H1 (cell line): ENCODE data around the gene OR1J4. TPM values are rescaled to one million over a fixed set of nuclear protein-coding genes. Genes with fewer than 3 reads are reported as not detected.
"Not testable (repeated sequence)": the region's sequence is repeated elsewhere in the genome, so short reads cannot be mapped to it uniquely, and the experiment has no call there.

ENCODE experiments used
- CTCF ChIA-PET: fragments of 300-600 bp; sonication (Branson Sonifier 250); formaldehyde crosslinking; loops from one replicate; lab custom pipeline; 2021; ENCODE audit not compliant: partially characterized antibody; lab: Charles Lee
- POLR2A ChIA-PET: fragments of 300-600 bp; sonication (Branson Sonifier 250); formaldehyde crosslinking; loops from one replicate; lab custom pipeline; 2021; ENCODE audit warnings: inconsistent platforms; ENCODE audit not compliant: partially characterized antibody; lab: Charles Lee
- DNase-seq, 2 experiments: peaks; one replicate each; pipeline versions ENCODE4 v3.0.0 to v3.0.0-alpha.2; 2010 to 2022; ENCODE audit warnings: low spot score in 2 of 2, low read depth in 1 of 2, mixed read lengths in 1 of 2
- FAIRE-seq: peaks from 2 replicates; lab custom pipeline; 2011; peaks lifted over from hg19 to GRCh38; lab: Jason Lieb, UNC
- H2AFZ ChIP-seq: 2 replicates; pipeline ENCODE4 v1.8.1; 2012; ENCODE audit warnings: low read length, inconsistent platforms
- H2AK5ac ChIP-seq: 2 replicates; pipeline ENCODE4 v1.6.1; 2013; ENCODE audit warnings: low read depth, low read length
- H2BK120ac ChIP-seq: replicated peaks from 2 replicates; pipeline ENCODE3; 2013; ENCODE audit warnings: low read depth, low read length, inconsistent platforms
- H2BK12ac ChIP-seq: 2 replicates; pipeline ENCODE4 v1.6.1; 2013; ENCODE audit warnings: low read depth, low read length
- H2BK15ac ChIP-seq: 2 replicates; pipeline ENCODE4 v1.6.1; 2013; ENCODE audit warnings: low read length
- H2BK20ac ChIP-seq: 2 replicates; pipeline ENCODE4 v1.6.1; 2013; ENCODE audit warnings: low read length
- H2BK5ac ChIP-seq: 2 replicates; pipeline ENCODE4 v1.6.1; 2013; ENCODE audit warnings: low read depth, low read length
- H3K14ac ChIP-seq: 2 replicates; pipeline ENCODE4 v1.6.1; 2013; ENCODE audit warnings: inconsistent platforms; ENCODE audit not compliant: insufficient read length
- H3K18ac ChIP-seq: 2 replicates; pipeline ENCODE4 v1.6.1; 2013; ENCODE audit warnings: low read length; ENCODE audit errors: extremely low read depth
- H3K23ac ChIP-seq: 2 replicates; pipeline ENCODE4 v1.6.1; 2013; ENCODE audit warnings: inconsistent platforms; ENCODE audit not compliant: insufficient read length
- H3K23me2 ChIP-seq: 2 replicates; pipeline ENCODE4 v1.6.1; 2013; ENCODE audit warnings: low read depth, low read length
- H3K27ac ChIP-seq: 2 replicates; pipeline ENCODE4 v1.6.1; 2011; ENCODE audit warnings: low read depth, low read length, inconsistent platforms
- H3K27me3 ChIP-seq, 4 experiments: replicated peaks in 1 of 4; 1 replicate in 1 of 4; 2 replicates in 3 of 4; pipeline versions ENCODE4 v1.6.1 to v1.8.1; 2011 to 2013; ENCODE audit warnings: low read length in 3 of 4, mild to moderate bottlenecking in 3 of 4, inconsistent platforms in 2 of 4, mixed read lengths in 2 of 4, moderate library complexity in 1 of 4; ENCODE audit not compliant: control insufficient read depth in 3 of 4, insufficient read depth in 3 of 4; ENCODE audit errors: extremely low read depth in 1 of 4
- H3K36me3 ChIP-seq, 4 experiments: 2 replicates each; pipeline versions ENCODE4 v1.6.1 to v1.8.1; 2011 to 2013; ENCODE audit warnings: mild to moderate bottlenecking in 4 of 4, low read length in 3 of 4, moderate library complexity in 2 of 4, control low read depth in 1 of 4, inconsistent platforms in 1 of 4; ENCODE audit not compliant: insufficient read depth in 4 of 4, control insufficient read depth in 2 of 4
- H3K4ac ChIP-seq: replicated peaks from 2 replicates; pipeline ENCODE3; 2013; ENCODE audit warnings: low read length, low read depth, mixed read lengths, inconsistent platforms; ENCODE audit not compliant: insufficient read length
- H3K4me1 ChIP-seq, 4 experiments: replicated peaks in 1 of 4; 1 replicate in 1 of 4; 2 replicates in 3 of 4; pipeline versions ENCODE4 v1.6.1 to v1.8.1; 2011 to 2013; ENCODE audit warnings: low read length in 3 of 4, inconsistent platforms in 2 of 4, mixed read lengths in 1 of 4; ENCODE audit not compliant: insufficient read depth in 4 of 4, control insufficient read depth in 3 of 4
- H3K4me2 ChIP-seq, 2 experiments: 2 replicates each; pipeline versions ENCODE4 v1.6.1 to v1.8.1; 2011 to 2013; ENCODE audit warnings: low read depth in 2 of 2, low read length in 2 of 2, control low read depth in 1 of 2, inconsistent platforms in 1 of 2, mild to moderate bottlenecking in 1 of 2; ENCODE audit not compliant: insufficient read depth in 1 of 2
- H3K4me3 ChIP-seq, 4 experiments: fragments of 200-600, 300-600 bp in 1 of 4; sonication (generic), shearing (Covaris generic), sonication (Bioruptor Twin) in 1 of 4; 2 replicates each; pipeline versions ENCODE4 v1.5.1 to v1.8.1; 2011 to 2016; ENCODE audit warnings: low read length in 4 of 4, low read depth in 3 of 4, control low read depth in 2 of 4, inconsistent platforms in 2 of 4, mild to moderate bottlenecking in 2 of 4, mixed read lengths in 1 of 4, moderate library complexity in 1 of 4; ENCODE audit not compliant: insufficient read depth in 2 of 4; ENCODE audit errors: extremely low read depth in 1 of 4
- H3K56ac ChIP-seq: replicated peaks from 2 replicates; pipeline ENCODE3; 2013; ENCODE audit warnings: low read depth, mild to moderate bottlenecking, mixed read lengths, low read length, inconsistent platforms; ENCODE audit not compliant: insufficient read length
- H3K79me1 ChIP-seq: 2 replicates; pipeline ENCODE4 v1.6.1; 2013; ENCODE audit warnings: low read depth, low read length, control low read depth
- H3K79me2 ChIP-seq, 2 experiments: 2 replicates each; pipeline versions ENCODE4 v1.6.1 to v1.8.1; 2012 to 2013; ENCODE audit warnings: low read length in 2 of 2, mild to moderate bottlenecking in 2 of 2, inconsistent platforms in 1 of 2; ENCODE audit not compliant: insufficient read depth in 2 of 2, control insufficient read depth in 1 of 2
- H3K9ac ChIP-seq, 4 experiments: replicated peaks in 1 of 4; 1 replicate in 1 of 4; 2 replicates in 3 of 4; pipeline versions ENCODE4 v1.6.1 to v1.8.1; 2011 to 2013; ENCODE audit warnings: low read depth in 3 of 4, low read length in 3 of 4, control low read depth in 2 of 4, mild to moderate bottlenecking in 2 of 4, moderate library complexity in 2 of 4, inconsistent platforms in 1 of 4; ENCODE audit errors: extremely low read depth in 1 of 4
- H3K9me3 ChIP-seq, 2 experiments: 2 replicates each; pipeline versions ENCODE4 v1.6.1 to v1.8.1; 2012 to 2013; ENCODE audit warnings: mild to moderate bottlenecking in 2 of 2, moderate library complexity in 2 of 2, control low read depth in 1 of 2, inconsistent platforms in 1 of 2, low read depth in 1 of 2, low read length in 1 of 2, mixed read lengths in 1 of 2; ENCODE audit not compliant: insufficient read depth in 2 of 2
- H4K20me1 ChIP-seq, 2 experiments: replicated peaks in 1 of 2; 2 replicates each; pipeline versions ENCODE3 to v1.8.1; 2011 to 2013; ENCODE audit warnings: inconsistent platforms in 2 of 2, low read length in 2 of 2, mild to moderate bottlenecking in 1 of 2; ENCODE audit not compliant: insufficient read depth in 2 of 2, control insufficient read depth in 1 of 2
- H4K5ac ChIP-seq: 2 replicates; pipeline ENCODE4 v1.6.1; 2013; ENCODE audit warnings: low read length, low read depth, mixed read lengths, inconsistent platforms; ENCODE audit not compliant: insufficient read length
- H4K8ac ChIP-seq: 2 replicates; pipeline ENCODE4 v1.8.0; 2013; ENCODE audit warnings: mild to moderate bottlenecking, moderate library complexity, low read length, inconsistent platforms; ENCODE audit not compliant: insufficient read depth; ENCODE audit errors: extremely low read depth
- H4K91ac ChIP-seq: replicated peaks from 2 replicates; pipeline ENCODE3; 2013; ENCODE audit warnings: low read length, mixed read lengths, inconsistent platforms; ENCODE audit not compliant: insufficient read length
- WGBS, 2 experiments: shearing (Covaris generic) in 1 of 2; methylation state at CpG; one replicate each; pipeline versions ENCODE4 v1.1.6 to v1.1.7; 2013 to 2015; ENCODE audit warnings: low lambda C conversion rate in 2 of 2, mixed read lengths in 2 of 2, inconsistent platforms in 1 of 2, low coverage in 1 of 2, missing lambda C conversion rate in 1 of 2; ENCODE audit not compliant: insufficient replicate concordance in 2 of 2, insufficient coverage in 1 of 2, insufficient read length in 1 of 2; ENCODE audit errors: extremely low coverage in 1 of 2, missing lambda C conversion rate in 1 of 2; 5-methylcytosine and 5-hydroxymethylcytosine counted together
- polyA plus RNA-seq, 7 experiments: library from polyadenylated mRNA; depleted of rRNA in 3 of 7; stranded (reverse) in 5 of 7; unstranded in 2 of 7; fragments of >200 nt in 5 of 7; fragments of 200-250 nt in 2 of 7; gene quantifications; 1 replicate in 5 of 7; 2 replicates in 1 of 7; 4 replicates in 1 of 7; pipeline versions ENCODE4 v1.2.1 to v1.2.3, GENCODE V29; 2011 to 2013; ENCODE audit warnings: missing spikeins in 2 of 7, mixed read lengths in 2 of 7
- total RNA-seq: library from RNA; stranded (reverse); fragmentation: NEBNext Ultra II Directional; extraction: Animal tissue kit (Norgen Biotek cat#: 25700); gene quantifications from 2 replicates; pipeline ENCODE4 v1.2.1, GENCODE V29; 2021

Gene OR1J4
- total and polyA plus RNA-seq, 2 of the 8 experiments (the other 6 are each of a cell fraction or from before 2014, with no cell fraction given): not detected

- H3K23me2 ChIP-seq, H3K4me2 ChIP-seq, H4K20me1 ChIP-seq, FAIRE-seq, H3K36me3 ChIP-seq, H2AK5ac ChIP-seq, POLR2A ChIA-PET, H3K14ac ChIP-seq, H4K5ac ChIP-seq, H3K9ac ChIP-seq, H3K4me1 ChIP-seq, H3K79me2 ChIP-seq, CTCF ChIA-PET, H3K79me1 ChIP-seq, H2BK20ac ChIP-seq, H3K27me3 ChIP-seq, H3K56ac ChIP-seq, H2BK12ac ChIP-seq, H3K23ac ChIP-seq, H3K27ac ChIP-seq, H2BK15ac ChIP-seq, H4K8ac ChIP-seq, H3K4ac ChIP-seq, H4K91ac ChIP-seq, H3K4me3 ChIP-seq, DNase-seq, H3K18ac ChIP-seq, H2AFZ ChIP-seq, H2BK120ac ChIP-seq, H2BK5ac ChIP-seq: not testable (repeated sequence)
- WGBS, 2 experiments: 65% methylated on average over 4 of the region's 4 CpGs; no CpG with 5 or more reads in 1 of the 2 experiments
- peaks cover 38 to 54% of the 10 kb centered on the region in 2 experiments for H3K9me3 ChIP-seq
These were observed 12.2 kb downstream of the OR1J4 start for GRCh38 chr9:122531157-122531556.
